ENCODE measurements around the gene RAD9A. TPM values are rescaled to one million over a fixed set of nuclear protein-coding genes. Genes with fewer than 3 reads are reported as not detected.

Gene RAD9A
- total and polyA plus RNA-seq, 2 of the 4 experiments (the other 2 are of a cell fraction), result 2.0 to 10.3 TPM

- no peaks in the 10 kb centered on the region for H3K9me1 ChIP-seq (ENCODE audit: insufficient read depth, low read length)
- 82% methylated on average over 5 of the region's 13 CpGs; no CpG with 5 or more reads in 1 of the 2 experiments for WGBS, 2 experiments (ENCODE audit: extremely low coverage in 2 of 2, insufficient read length in 1 of 2)
- dilution Hi-C loops (cut with HindIII; ENCODE audit: low sequenced_read_pairs, unreplicated experiment) (no loop called here), in situ Hi-C loops (cut with MboI; ENCODE audit: low sequenced_read_pairs) (no loop called here), intact Hi-C loops (cut with micrococcal nuclease) (no loop called here)
- H3K9me3 ChIP-seq (ENCODE audit: control insufficient read depth, insufficient read depth, low read length), result no peaks in the 10 kb centered on the region
- peaks cover 35% of the 10 kb centered on the region for H4K20me1 ChIP-seq (ENCODE audit: insufficient read depth, low read length)
- H4K8ac ChIP-seq (ENCODE audit: low read depth in 2 of 2, low read length in 2 of 2), result no peak overlapping the region
- no peak overlapping the region for H3K4me3 ChIP-seq (ENCODE audit: insufficient read depth, low read depth, low read length)
- H3K4me1 ChIP-seq (ENCODE audit: control insufficient read depth, insufficient read depth, low read length), result peaks cover 13% of the 10 kb centered on the region
- H4K5ac ChIP-seq (ENCODE audit: low read depth, low read length), result no peak overlapping the region
- no peak overlapping the region for H3K9ac ChIP-seq (ENCODE audit: low read depth, low read length)
- H2AK9ac ChIP-seq (replicated peaks; ENCODE audit: low read depth, low read length, poor library complexity), result no peak overlapping the region
- no peaks in the 10 kb centered on the region for H3K27me3 ChIP-seq (ENCODE audit: control insufficient read depth, insufficient read depth, low read length)
- H2BK5ac ChIP-seq (ENCODE audit: low read depth, low read length, poor library complexity, severe bottlenecking), result no peak overlapping the region
- no peak overlapping the region for H4K91ac ChIP-seq (ENCODE audit: insufficient read depth, low read depth, low read length)
- H3K4ac ChIP-seq (ENCODE audit: low read depth, low read length), result no peak overlapping the region
- H2AFZ ChIP-seq (replicated peaks; ENCODE audit: low read length, poor library complexity), result no peak overlapping the region
- H3K36me3 ChIP-seq (ENCODE audit: control insufficient read depth, insufficient read depth, low read length), result peaks cover 43% of the 10 kb centered on the region
- H3K56ac ChIP-seq (ENCODE audit: extremely low read depth, insufficient read depth, low read length), result no peak overlapping the region; the same call in 1 of the 2 replicates
- H3K23ac ChIP-seq (ENCODE audit: low read depth, low read length), result no peak overlapping the region
- no peak overlapping the region for H3K14ac ChIP-seq (replicated peaks; ENCODE audit: low read depth, low read length)
- no peak overlapping the region for H2BK15ac ChIP-seq (ENCODE audit: low read depth, low read length)
- BruUV-seq (replicated peaks), result no TSS peak
- H3K79me1 ChIP-seq (ENCODE audit: low read depth in 1 of 2, low read length in 2 of 2), result peaks cover 17 to 46% of the 10 kb centered on the region in 2 experiments; a peak in 3 of 4 replicates
- H3K27ac ChIP-seq (ENCODE audit: insufficient read depth, low read length), result no peak overlapping the region
- H3K4me2 ChIP-seq (ENCODE audit: low read depth, low read length), result no peak overlapping the region
- no peak for DNase-seq
- no peak for ATAC-seq (ENCODE audit: low read depth)
- no peak overlapping the region for H3K18ac ChIP-seq (ENCODE audit: low read depth, low read length)
- no peak overlapping the region for H2BK20ac ChIP-seq (ENCODE audit: low read depth, low read length)
- ChIA-PET CTCF (no interaction called here), POLR2A (ENCODE audit: unreplicated experiment) (no interaction called here)
- no peak overlapping the region for H2BK120ac ChIP-seq (ENCODE audit: low read depth, low read length)
- H2AK5ac ChIP-seq (ENCODE audit: low read depth, low read length), result no peak overlapping the region
- TF ChIP-seq ELK1 (IDR thresholded peaks at IDR 0.05; ENCODE audit: borderline replicate concordance, low read depth, low read length) (no peak), RFX5 (IDR thresholded peaks at IDR 0.05; ENCODE audit: low read depth, low read length) (no peak), POLR2A (IDR thresholded peaks at IDR 0.05; ENCODE audit: low read depth, low read length) (no peak; the same call in 1 of the 2 replicates), MAFK (IDR thresholded peaks at IDR 0.05; ENCODE audit: low read depth, low read length) (no peak), NFE2L2 (IDR thresholded peaks at IDR 0.05; ENCODE audit: low read depth, low read length) (no peak), BHLHE40 (IDR thresholded peaks at IDR 0.05; ENCODE audit: low read depth, low read length) (no peak), USF2 (IDR thresholded peaks at IDR 0.05; ENCODE audit: low read depth, low read length) (no peak), CEBPB (IDR thresholded peaks at IDR 0.05; ENCODE audit: low read depth, low read length) (no peak), FOS (IDR thresholded peaks at IDR 0.05; ENCODE audit: low read depth, low read length) (no peak), CHD1 (IDR thresholded peaks at IDR 0.05; ENCODE audit: low read depth, low read length) (no peak), RAD21 (IDR thresholded peaks at IDR 0.05; ENCODE audit: low read length) (no peak), SMC3 (IDR thresholded peaks at IDR 0.05; ENCODE audit: low read depth, low read length) (no peak), MXI1 (IDR thresholded peaks at IDR 0.05; ENCODE audit: borderline replicate concordance, low read depth, low read length) (no peak), MAZ (IDR thresholded peaks at IDR 0.05; ENCODE audit: borderline replicate concordance, low read depth, low read length) (no peak)
- TF ChIP-seq, protein P1, sequence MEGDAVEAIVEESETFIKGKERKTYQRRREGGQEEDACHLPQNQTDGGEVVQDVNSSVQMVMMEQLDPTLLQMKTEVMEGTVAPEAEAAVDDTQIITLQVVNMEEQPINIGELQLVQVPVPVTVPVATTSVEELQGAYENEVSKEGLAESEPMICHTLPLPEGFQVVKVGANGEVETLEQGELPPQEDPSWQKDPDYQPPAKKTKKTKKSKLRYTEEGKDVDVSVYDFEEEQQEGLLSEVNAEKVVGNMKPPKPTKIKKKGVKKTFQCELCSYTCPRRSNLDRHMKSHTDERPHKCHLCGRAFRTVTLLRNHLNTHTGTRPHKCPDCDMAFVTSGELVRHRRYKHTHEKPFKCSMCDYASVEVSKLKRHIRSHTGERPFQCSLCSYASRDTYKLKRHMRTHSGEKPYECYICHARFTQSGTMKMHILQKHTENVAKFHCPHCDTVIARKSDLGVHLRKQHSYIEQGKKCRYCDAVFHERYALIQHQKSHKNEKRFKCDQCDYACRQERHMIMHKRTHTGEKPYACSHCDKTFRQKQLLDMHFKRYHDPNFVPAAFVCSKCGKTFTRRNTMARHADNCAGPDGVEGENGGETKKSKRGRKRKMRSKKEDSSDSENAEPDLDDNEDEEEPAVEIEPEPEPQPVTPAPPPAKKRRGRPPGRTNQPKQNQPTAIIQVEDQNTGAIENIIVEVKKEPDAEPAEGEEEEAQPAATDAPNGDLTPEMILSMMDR (conservative IDR thresholded peaks at IDR 0.05; ENCODE audit: low read depth, low read length), result no peak
Observed at GRCh38 chr11:67396587-67397389, 5.0 kb downstream of the RAD9A start.
